PC-9 (cell line): ENCODE data around the gene MED27.

Source experiments
- CTCF ChIP-seq: fragments of 200-600 bp; sonication (generic); conservative IDR thresholded peaks from 2 replicates; pipeline ENCODE4 v1.6.1; 2017; ENCODE audit warnings: mixed run types, antibody characterized with exemption, mild to moderate bottlenecking, moderate library complexity
- EZH2 ChIP-seq: fragments of 200-600 bp; sonication (generic); IDR thresholded peaks from 2 replicates; pipeline ENCODE4 v1.8.0; 2017; ENCODE audit warnings: antibody characterized with exemption, low read depth

GRCh38 chr9:131845305-131846298, 234.1 kb downstream of the MED27 start:
- TF ChIP-seq CTCF (no peak), EZH2 (no peak)
